Hematopoietic multipotent progenitor cell treated with erythropoietin and hydrocortisone succinate and interleukin-3 and kit ligand, for 15 days (in vitro differentiated cells): Measurements from ENCODE around the gene ACOT2.
"Not testable (repeated sequence)": the region's sequence is repeated elsewhere in the genome, so short reads cannot be mapped to it uniquely, and the experiment has no call there.

Experiments
- DNase-seq: peaks from one replicate; pipeline ENCODE4 v3.0.0-alpha.2; 2015; ENCODE audit warnings: low spot score

The ACOT2 gene

GRCh38 chr14:73567951-73568885 lies 795 bp upstream of the ACOT2 start:
- no peak for DNase-seq

- not testable (repeated sequence) for DNase-seq
Measured at GRCh38 chr14:73568886-73569184, 178 bp upstream of the ACOT2 start.

GRCh38 chr14:73570913-73571312 lies 1.9 kb downstream of the ACOT2 start:
- peak; percentile 43 for DNase-seq

GRCh38 chr14:73573034-73573433 lies 4.0 kb downstream of the ACOT2 start:
- not testable (repeated sequence) for DNase-seq

- not testable (repeated sequence) for DNase-seq
Measured at GRCh38 chr14:73573740-73574139, 4.7 kb downstream of the ACOT2 start.

GRCh38 chr14:73574251-73574650 lies 5.2 kb downstream of the ACOT2 start:
- not testable (repeated sequence) for DNase-seq

GRCh38 chr14:73576391-73576790 lies 7.4 kb downstream of the ACOT2 start:
- no peak for DNase-seq

GRCh38 chr14:73577214-73577613 lies 8.2 kb downstream of the ACOT2 start:
- not testable (repeated sequence) for DNase-seq

GRCh38 chr14:73582102-73582979 lies 13.3 kb downstream of the ACOT2 start:
- not testable (repeated sequence) for DNase-seq

- DNase-seq, result no peak
Measured at GRCh38 chr14:73588695-73589094, 19.7 kb downstream of the ACOT2 start.

GRCh38 chr14:73589116-73589515 lies 20.1 kb downstream of the ACOT2 start:
- DNase-seq, result no peak

GRCh38 chr14:73590673-73591004 lies 21.6 kb downstream of the ACOT2 start:
- DNase-seq, result not testable (repeated sequence)

GRCh38 chr14:73591690-73592449 lies 22.9 kb downstream of the ACOT2 start, which contains the start of gene ACOT4:
TSS of gene ACOT4 (plus strand) at chr14:73591873. CDS start at chr14:73591960, 87 bp downstream.
- DNase-seq, result no peak

GRCh38 chr14:73594491-73594890 lies 25.5 kb downstream of the ACOT2 start:
- DNase-seq, result no peak

GRCh38 chr14:73599499-73599898 lies 30.5 kb downstream of the ACOT2 start:
- no peak for DNase-seq

- no peak for DNase-seq
Measured at GRCh38 chr14:73602994-73603393, 34.0 kb downstream of the ACOT2 start.

- DNase-seq, result no peak
Measured at GRCh38 chr14:73606271-73606670, 37.3 kb downstream of the ACOT2 start.

- no peak for DNase-seq
Measured at GRCh38 chr14:73607241-73607640, 38.2 kb downstream of the ACOT2 start.

- no peak for DNase-seq
Measured at GRCh38 chr14:73610687-73611086, 41.7 kb downstream of the ACOT2 start.

- peak; percentile 48 for DNase-seq
Measured at GRCh38 chr14:73612339-73613045, 43.5 kb downstream of the ACOT2 start, which contains the start of gene ACOT6. TSS of gene ACOT6 (plus strand) at chr14:73612517. CDS start at chr14:73612572, 55 bp downstream.

GRCh38 chr14:73613046-73613383 lies 44.0 kb downstream of the ACOT2 start:
- no peak for DNase-seq
